Measurements from ENCODE around the gene OR51V1.

- no peak for TF ChIP-seq CTCF (conservative IDR thresholded peaks at IDR 0.05; ENCODE audit: low read depth, low read length)
- no peak for TF ChIP-seq RAD21 (IDR thresholded peaks at IDR 0.05; ENCODE audit: low read length)
- TF ChIP-seq MAFK (IDR thresholded peaks at IDR 0.05; ENCODE audit: low read depth, low read length): no peak
- no peak for TF ChIP-seq BHLHE40 (IDR thresholded peaks at IDR 0.05; ENCODE audit: low read depth, low read length)
- TF ChIP-seq POLR2A (IDR thresholded peaks at IDR 0.05; ENCODE audit: low read depth, low read length): no peak
- TF ChIP-seq RCOR1 (IDR thresholded peaks at IDR 0.05; ENCODE audit: insufficient replicate concordance, low read length): no peak
- TF ChIP-seq FOS (IDR thresholded peaks at IDR 0.05; ENCODE audit: low read depth, low read length): no peak
Measured at GRCh38 chr11:5192738-5193137, 7.7 kb downstream of the OR51V1 start.

Measured in IMR-90 (cell line).